Measurements from ENCODE around the gene IGFL4. TPM values are rescaled to one million over a fixed set of nuclear protein-coding genes. Genes with fewer than 3 reads are reported as not detected.

IGFL4 gene
- total and polyA plus RNA-seq, 2 of the 4 experiments (the other 2 are of a cell fraction), result not detected

DNA sequence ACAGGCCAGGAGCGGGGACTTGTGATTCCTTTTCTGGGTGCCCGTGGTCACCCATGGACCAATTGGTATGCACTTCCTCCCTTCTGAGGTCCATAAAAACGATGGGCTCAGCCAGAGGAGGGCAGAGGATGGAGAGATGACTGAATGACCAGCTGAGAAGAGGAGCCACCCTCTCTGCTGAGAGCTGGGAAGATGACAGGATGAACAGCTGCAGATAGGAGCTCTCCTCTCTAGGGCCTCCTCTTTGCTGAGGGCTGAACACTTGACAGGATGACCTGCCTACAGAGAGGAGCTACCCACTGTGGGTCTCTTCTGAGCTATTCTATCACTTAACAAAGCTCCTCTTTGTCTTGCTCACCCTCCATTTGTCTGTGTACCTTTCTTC, 4.1 kb downstream of the IGFL4 start:
- no peak overlapping the region for H4K8ac ChIP-seq (ENCODE audit: low read depth in 2 of 2, low read length in 2 of 2)
- H3K9me3 ChIP-seq (ENCODE audit: control insufficient read depth, insufficient read depth, low read length), result no peaks in the 10 kb centered on the region
- intact Hi-C loops (cut with micrococcal nuclease) (no loop called here), dilution Hi-C loops (cut with HindIII; ENCODE audit: low sequenced_read_pairs, unreplicated experiment) (no loop called here), in situ Hi-C loops (cut with MboI; ENCODE audit: low sequenced_read_pairs) (no loop called here)
- no peak overlapping the region for H3K18ac ChIP-seq (ENCODE audit: low read depth, low read length)
- no peak overlapping the region for H3K4ac ChIP-seq (ENCODE audit: low read depth, low read length)
- no peak overlapping the region for H3K4me2 ChIP-seq (ENCODE audit: low read depth, low read length)
- H2AK5ac ChIP-seq (ENCODE audit: low read depth, low read length), result no peak overlapping the region
- no peaks in the 10 kb centered on the region for H3K79me1 ChIP-seq (ENCODE audit: low read depth in 1 of 2, low read length in 2 of 2)
- ATAC-seq (ENCODE audit: low read depth) (no peak), DNase-seq (no peak)
- no peak overlapping the region for H3K14ac ChIP-seq (replicated peaks; ENCODE audit: low read depth, low read length)
- no peak overlapping the region for H4K91ac ChIP-seq (ENCODE audit: insufficient read depth, low read depth, low read length)
- ChIA-PET POLR2A (ENCODE audit: unreplicated experiment) (no interaction called here), CTCF (interaction anchor here (1.5 kb wide), 1 partner anchor 8 kb away, joined by 5 read pairs; no protein-coding TSS in a partner anchor)
- no peak overlapping the region for H3K23ac ChIP-seq (ENCODE audit: low read depth, low read length)
- no peaks in the 10 kb centered on the region for H4K20me1 ChIP-seq (ENCODE audit: insufficient read depth, low read length)
- H2BK15ac ChIP-seq (ENCODE audit: low read depth, low read length), result no peak overlapping the region
- no TSS peak for BruUV-seq (replicated peaks)
- H3K27ac ChIP-seq (ENCODE audit: insufficient read depth, low read length), result no peak overlapping the region
- no peaks in the 10 kb centered on the region for H3K4me1 ChIP-seq (ENCODE audit: control insufficient read depth, insufficient read depth, low read length)
- no peak overlapping the region for H3K56ac ChIP-seq (ENCODE audit: extremely low read depth, insufficient read depth, low read length)
- H2BK120ac ChIP-seq (ENCODE audit: low read depth, low read length), result no peak overlapping the region
- no peaks in the 10 kb centered on the region for H3K36me3 ChIP-seq (ENCODE audit: control insufficient read depth, insufficient read depth, low read length)
- no peak overlapping the region for H2BK20ac ChIP-seq (ENCODE audit: low read depth, low read length)
- TF ChIP-seq, protein P1, sequence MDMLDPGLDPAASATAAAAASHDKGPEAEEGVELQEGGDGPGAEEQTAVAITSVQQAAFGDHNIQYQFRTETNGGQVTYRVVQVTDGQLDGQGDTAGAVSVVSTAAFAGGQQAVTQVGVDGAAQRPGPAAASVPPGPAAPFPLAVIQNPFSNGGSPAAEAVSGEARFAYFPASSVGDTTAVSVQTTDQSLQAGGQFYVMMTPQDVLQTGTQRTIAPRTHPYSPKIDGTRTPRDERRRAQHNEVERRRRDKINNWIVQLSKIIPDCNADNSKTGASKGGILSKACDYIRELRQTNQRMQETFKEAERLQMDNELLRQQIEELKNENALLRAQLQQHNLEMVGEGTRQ (IDR thresholded peaks at IDR 0.05; ENCODE audit: low read depth, low read length), result no peak
- TF ChIP-seq MAZ (IDR thresholded peaks at IDR 0.05; ENCODE audit: borderline replicate concordance, low read depth, low read length) (no peak), RCOR1 (IDR thresholded peaks at IDR 0.05; ENCODE audit: insufficient replicate concordance, low read length) (no peak), ELK1 (IDR thresholded peaks at IDR 0.05; ENCODE audit: borderline replicate concordance, low read depth, low read length) (no peak), CTCF (conservative IDR thresholded peaks at IDR 0.05; ENCODE audit: low read depth, low read length) (no peak), RFX5 (IDR thresholded peaks at IDR 0.05; ENCODE audit: low read depth, low read length) (no peak), FOS (IDR thresholded peaks at IDR 0.05; ENCODE audit: low read depth, low read length) (no peak), NFE2L2 (IDR thresholded peaks at IDR 0.05; ENCODE audit: low read depth, low read length) (no peak), SMC3 (IDR thresholded peaks at IDR 0.05; ENCODE audit: low read depth, low read length) (no peak), CEBPB (IDR thresholded peaks at IDR 0.05; ENCODE audit: low read depth, low read length) (no peak), POLR2A (IDR thresholded peaks at IDR 0.05; ENCODE audit: low read depth, low read length) (no peak), CHD1 (IDR thresholded peaks at IDR 0.05; ENCODE audit: low read depth, low read length) (no peak), MXI1 (IDR thresholded peaks at IDR 0.05; ENCODE audit: borderline replicate concordance, low read depth, low read length) (no peak), RAD21 (IDR thresholded peaks at IDR 0.05; ENCODE audit: low read length) (no peak), MAFK (IDR thresholded peaks at IDR 0.05; ENCODE audit: low read depth, low read length) (no peak), BHLHE40 (IDR thresholded peaks at IDR 0.05; ENCODE audit: low read depth, low read length) (no peak)
- H3K9ac ChIP-seq (ENCODE audit: low read depth, low read length), result no peak overlapping the region
- H3K27me3 ChIP-seq (ENCODE audit: control insufficient read depth, insufficient read depth, low read length), result peaks cover 40% of the 10 kb centered on the region
- H2AFZ ChIP-seq (replicated peaks; ENCODE audit: low read length, poor library complexity), result no peak overlapping the region
- H3K9me1 ChIP-seq (ENCODE audit: insufficient read depth, low read length), result no peaks in the 10 kb centered on the region
- no peak overlapping the region for H2BK5ac ChIP-seq (ENCODE audit: low read depth, low read length, poor library complexity, severe bottlenecking)
- 41% methylated on average over 2 of the region's 3 CpGs; no CpG with 5 or more reads in 1 of the 2 experiments for WGBS, 2 experiments (ENCODE audit: extremely low coverage in 2 of 2, insufficient read length in 1 of 2)
- no peak overlapping the region for H4K5ac ChIP-seq (ENCODE audit: low read depth, low read length)
- H2AK9ac ChIP-seq (replicated peaks; ENCODE audit: low read depth, low read length, poor library complexity), result no peak overlapping the region
- H3K4me3 ChIP-seq (ENCODE audit: insufficient read depth, low read depth, low read length), result no peak overlapping the region
